ENCODE results near the gene ZBTB17. TPM values are rescaled to one million over a fixed set of nuclear protein-coding genes. Genes with fewer than 3 reads are reported as not detected.

Gene ZBTB17
- total and polyA plus RNA-seq, 9 of the 15 experiments (the other 6 are each of a cell fraction or from before 2014, with no cell fraction given), result 1.1 to 53.4 (median 29.6) TPM

- TF ChIP-seq ZBTB11 (CRISPR knock-in tag; IDR thresholded peaks at IDR 0.05) (peak in 2 of 3 experiments; percentile 6 to 82; a peak in 3 of 6 replicates), ZNF12 (CRISPR knock-in tag; IDR thresholded peaks at IDR 0.05) (peak; percentile 95), BRD4 (IDR thresholded peaks at IDR 0.05) (peak; percentile 2; the same call in 1 of the 2 replicates), NR4A1 (CRISPR knock-in tag; IDR thresholded peaks at IDR 0.05) (no peak), NR4A1 (tag; IDR thresholded peaks at IDR 0.05) (no peak), HSF4 (CRISPR knock-in tag; IDR thresholded peaks at IDR 0.05; ENCODE audit: borderline replicate concordance) (no peak), SP1 (CRISPR knock-in tag; IDR thresholded peaks at IDR 0.05) (peak; percentile 82), CREB3 (tag; conservative IDR thresholded peaks at IDR 0.05; ENCODE audit: low read depth) (no peak), ZNF785 (CRISPR knock-in tag; IDR thresholded peaks at IDR 0.05) (no peak), BRCA1 (IDR thresholded peaks at IDR 0.05) (no peak), BRCA1 (CRISPR knock-in tag; IDR thresholded peaks at IDR 0.05) (no peak), ZNF717 (CRISPR knock-in tag; IDR thresholded peaks at IDR 0.05) (no peak), TAL1 (IDR thresholded peaks at IDR 0.05) (peak; percentile 88), ZNF174 (CRISPR knock-in tag; IDR thresholded peaks at IDR 0.05) (no peak), HINFP (tag; conservative IDR thresholded peaks at IDR 0.05; ENCODE audit: low read depth) (no peak; the same call in 1 of the 2 replicates), BRD9 (IDR thresholded peaks at IDR 0.05; ENCODE audit: low read depth, partially characterized antibody) (peak; percentile 98), MCM2 (IDR thresholded peaks at IDR 0.05; ENCODE audit: low read depth) (no peak), PCBP2 (IDR thresholded peaks at IDR 0.05; ENCODE audit: low read depth, low read length, poor library complexity, severe bottlenecking) (no peak), RBBP5 (IDR thresholded peaks at IDR 0.05; ENCODE audit: borderline replicate concordance, insufficient read depth, low read length, poor library complexity, severe bottlenecking) (peak; percentile 81), ZNF184 (CRISPR knock-in tag; IDR thresholded peaks at IDR 0.05) (no peak), HMG20B (CRISPR knock-in tag; IDR thresholded peaks at IDR 0.05) (no peak)
Measured at GRCh38 chr1:15952317-15953258, 23.3 kb downstream of the ZBTB17 start (continued).

All from K562 (cell line).